GM21360 (cell line): ENCODE results near the gene FAAH2.
"Not testable (repeated sequence)": the region's sequence is repeated elsewhere in the genome, so short reads cannot be mapped to it uniquely, and the experiment has no call there.

Source experiments
- ATAC-seq: cut with Tn5 transposase; IDR thresholded peaks from one replicate; pipeline ENCODE4 v1.9.1; 2021; ENCODE audit warnings: mild to moderate bottlenecking, moderate library complexity; ENCODE audit not compliant: unreplicated experiment

The FAAH2 gene

GRCh38 chrX:57380026-57380796, 93.7 kb downstream of the FAAH2 start:
- no peak for ATAC-seq

GRCh38 chrX:57394162-57394561, 107.7 kb downstream of the FAAH2 start:
- ATAC-seq: not testable (repeated sequence)

GRCh38 chrX:57403191-57403590, 116.7 kb downstream of the FAAH2 start:
- not testable (repeated sequence) for ATAC-seq

GRCh38 chrX:57406149-57406548, 119.6 kb downstream of the FAAH2 start:
- no peak for ATAC-seq

- ATAC-seq: no peak
Measured at GRCh38 chrX:57417827-57418226, 131.3 kb downstream of the FAAH2 start.

GRCh38 chrX:57422289-57422688, 135.8 kb downstream of the FAAH2 start:
- ATAC-seq: no peak

GRCh38 chrX:57422790-57423189, 136.3 kb downstream of the FAAH2 start:
- ATAC-seq: no peak

GRCh38 chrX:57445076-57445475, 158.6 kb downstream of the FAAH2 start:
- ATAC-seq: no peak

- ATAC-seq: no peak
Measured at GRCh38 chrX:57445832-57446231, 159.3 kb downstream of the FAAH2 start.

GRCh38 chrX:57447856-57448255, 161.3 kb downstream of the FAAH2 start:
- no peak for ATAC-seq

- ATAC-seq: no peak
Measured at GRCh38 chrX:57451426-57452020, 165.0 kb downstream of the FAAH2 start.

GRCh38 chrX:57453901-57454300, 167.4 kb downstream of the FAAH2 start:
- peak; percentile 92 for ATAC-seq

- ATAC-seq: no peak
Measured at GRCh38 chrX:57481514-57481913, 195.0 kb downstream of the FAAH2 start.

GRCh38 chrX:57516491-57516890, 230.0 kb downstream of the FAAH2 start:
- no peak for ATAC-seq

- no peak for ATAC-seq
Measured at GRCh38 chrX:57519578-57520118, 233.1 kb downstream of the FAAH2 start.

- ATAC-seq: peak; percentile 66
Measured at GRCh38 chrX:57528670-57529255, 242.3 kb downstream of the FAAH2 start.
